Activated CD4-positive, alpha-beta T cell treated with anti-CD3 and anti-CD28 coated beads, Interleukin-2, amount 50 U/mL, for 16 hours (primary cell): ENCODE results near the gene ZDHHC23.
A peak's percentile ranks its signal among the peaks of the same experiment; 100 is the strongest.

Experiments used
- DNase-seq: peaks from one replicate; pipeline ENCODE4 v3.0.0-alpha.2; 2020

The ZDHHC23 gene

DNA sequence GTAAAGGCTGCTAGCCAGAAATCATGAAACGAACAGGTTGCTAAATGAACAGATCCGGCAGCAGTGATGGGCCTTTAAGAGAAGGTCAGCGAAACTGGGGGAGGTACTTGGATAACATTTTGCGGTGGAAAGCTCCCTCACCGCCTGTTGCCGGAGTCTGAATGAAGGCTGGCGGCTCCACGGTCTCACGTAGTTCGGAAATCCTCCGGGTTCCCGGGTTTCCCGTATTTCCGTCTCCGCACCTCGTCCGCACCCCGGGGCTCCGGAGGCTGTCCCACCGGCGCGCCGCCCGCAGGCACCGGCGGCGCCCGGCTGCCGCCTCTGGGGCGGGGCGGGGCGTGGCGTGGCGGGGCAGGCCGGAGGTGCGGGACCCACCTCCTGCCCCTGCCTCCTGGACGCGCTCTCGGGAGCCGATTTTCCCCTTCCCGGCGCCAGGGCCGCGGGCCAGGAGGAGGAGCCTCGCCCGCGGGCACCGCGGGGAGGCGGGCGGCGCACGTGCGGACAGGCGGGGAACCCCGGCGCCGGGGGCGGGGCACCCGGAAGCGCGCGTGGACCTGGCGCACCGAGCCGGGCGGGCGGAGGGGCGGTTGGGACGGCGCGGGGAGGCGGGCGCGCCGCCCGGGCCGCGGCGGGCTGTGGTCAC lies at the start of gene ZDHHC23:
ZDHHC23 (plus strand) TSS at position 642 of the 643 bp plus-strand sequence. CDS start 790 bp downstream, outside the sequence.
- DNase-seq: peak; percentile 46

- no peak for DNase-seq
These were observed 48.9 kb upstream of the ZDHHC23 start for GRCh38 chr3:113898892-113899291.

- DNase-seq: no peak
These were observed 41.2 kb upstream of the ZDHHC23 start for GRCh38 chr3:113906568-113907140.

DNA sequence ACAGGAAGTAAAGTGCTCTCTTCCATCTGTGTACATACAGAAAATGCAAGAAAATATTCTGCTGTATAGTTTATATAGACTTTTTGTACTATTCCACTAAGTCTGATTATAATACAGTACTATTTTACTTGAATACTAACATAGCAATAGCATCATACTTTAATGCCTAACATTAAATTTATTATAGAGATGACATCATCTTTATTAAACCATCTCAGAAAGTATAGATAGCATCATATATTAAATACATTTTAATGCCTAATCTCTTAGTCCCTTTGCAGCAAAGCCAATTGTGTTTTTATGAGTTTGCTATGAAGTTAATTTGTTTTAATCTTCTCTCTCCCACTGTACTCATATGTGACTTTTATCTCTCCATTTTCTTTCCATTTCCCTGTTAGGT lies 39.7 kb upstream of the ZDHHC23 start:
- DNase-seq: no peak

- no peak for DNase-seq
These were observed 36.8 kb upstream of the ZDHHC23 start for GRCh38 chr3:113910966-113911365.

GRCh38 chr3:113912552-113913236 lies 35.1 kb upstream of the ZDHHC23 start:
- peak; percentile 52 for DNase-seq

GRCh38 chr3:113914646-113915045 lies 33.2 kb upstream of the ZDHHC23 start:
- DNase-seq: no peak

GRCh38 chr3:113927556-113927955 lies 20.3 kb upstream of the ZDHHC23 start:
- DNase-seq: no peak

- DNase-seq: no peak
These were observed 982 bp upstream of the ZDHHC23 start for GRCh38 chr3:113946831-113947230.

GRCh38 chr3:113948015-113948917 lies 453 bp downstream of the ZDHHC23 start:
- DNase-seq: no peak

DNA sequence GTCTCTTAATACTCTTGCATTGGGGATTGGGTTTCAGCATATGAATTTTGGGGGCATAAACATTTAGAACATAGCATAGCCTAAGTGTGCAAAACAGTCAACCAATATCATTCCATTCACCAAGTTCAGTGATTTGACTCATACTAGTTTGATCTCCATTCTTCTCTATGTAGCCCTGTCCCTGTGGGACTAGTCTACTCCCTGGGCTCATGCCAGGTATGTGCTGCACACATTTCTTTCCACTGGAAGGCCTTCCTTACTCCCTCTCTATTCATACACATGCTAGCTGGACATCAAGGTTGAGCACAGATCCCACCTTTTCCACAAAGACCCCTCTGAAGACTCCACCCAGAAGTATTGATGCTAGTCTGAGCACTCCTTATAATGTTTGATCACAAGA lies 5.1 kb downstream of the ZDHHC23 start:
- no peak for DNase-seq

- no peak for DNase-seq
These were observed 5.9 kb downstream of the ZDHHC23 start for GRCh38 chr3:113953677-113954076.

DNA sequence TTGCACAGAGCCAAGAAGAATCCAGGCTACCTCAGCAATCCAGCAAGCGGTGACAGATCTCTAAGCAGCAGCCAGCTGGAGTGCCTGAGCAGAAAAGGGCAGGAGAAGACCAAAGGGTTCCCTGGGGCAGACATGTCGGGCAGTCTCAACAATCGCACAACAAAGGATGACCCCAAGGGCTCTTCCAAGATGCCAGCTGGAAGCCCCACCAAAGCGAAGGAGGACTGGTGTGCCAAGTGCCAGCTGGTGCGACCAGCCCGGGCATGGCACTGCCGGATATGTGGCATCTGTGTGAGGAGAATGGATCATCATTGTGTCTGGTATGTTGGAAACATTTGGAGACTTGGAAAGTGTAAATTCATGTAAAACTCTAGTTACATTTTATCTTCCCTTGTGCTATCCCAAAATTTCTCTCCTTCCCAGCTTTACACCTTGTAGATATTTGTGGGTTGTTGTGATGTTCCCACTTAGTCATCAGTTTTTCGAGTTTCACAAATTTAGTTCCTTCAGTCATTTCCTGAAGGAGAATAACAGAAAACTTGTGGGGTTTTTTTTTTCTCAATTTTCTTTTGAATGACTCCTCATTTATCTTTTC lies 6.4 kb downstream of the ZDHHC23 start:
- no peak for DNase-seq

- DNase-seq: peak; percentile 3
These were observed 16.1 kb downstream of the ZDHHC23 start for GRCh38 chr3:113963879-113964278.

DNA sequence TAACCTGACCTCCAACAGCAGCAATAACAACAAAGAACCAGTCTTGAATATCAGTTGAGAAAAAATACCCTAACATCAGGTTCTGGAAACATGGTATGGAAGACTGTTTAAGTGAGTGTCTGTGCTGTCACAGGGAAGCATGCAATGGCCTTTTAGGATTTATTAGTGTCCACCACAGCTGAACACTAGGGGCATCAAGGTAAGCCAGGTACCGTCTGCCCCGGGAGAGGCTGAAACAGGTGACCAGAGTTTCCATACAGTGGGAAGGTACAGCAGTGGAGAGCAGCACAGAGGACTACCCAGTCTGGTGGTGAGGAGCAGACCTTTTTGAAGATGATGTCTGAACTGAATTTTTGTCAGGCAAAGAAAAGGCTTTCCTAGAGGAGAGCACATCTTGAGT lies 18.4 kb downstream of the ZDHHC23 start:
- DNase-seq: no peak

GRCh38 chr3:113968986-113969385 lies 21.2 kb downstream of the ZDHHC23 start:
- no peak for DNase-seq

DNA sequence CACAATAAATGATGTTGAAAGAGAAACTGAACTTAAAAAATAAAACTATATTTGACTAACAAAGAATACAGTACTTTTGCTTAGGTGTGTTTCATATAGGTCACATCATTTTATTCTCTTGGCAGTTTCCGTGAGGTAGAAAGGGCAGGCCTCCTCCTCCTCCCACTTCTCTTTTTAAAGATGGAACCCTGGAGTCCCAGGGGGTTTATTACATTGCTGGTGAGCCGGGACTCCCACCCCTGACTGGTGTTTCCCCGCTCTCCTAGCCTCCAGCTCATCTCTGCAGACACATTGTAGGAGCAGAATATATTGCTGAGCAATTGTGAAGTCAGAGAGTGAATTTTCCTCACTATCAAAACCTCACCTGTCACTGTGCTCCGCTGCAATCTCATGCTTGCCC lies 30.0 kb downstream of the ZDHHC23 start:
- DNase-seq: no peak

DNA sequence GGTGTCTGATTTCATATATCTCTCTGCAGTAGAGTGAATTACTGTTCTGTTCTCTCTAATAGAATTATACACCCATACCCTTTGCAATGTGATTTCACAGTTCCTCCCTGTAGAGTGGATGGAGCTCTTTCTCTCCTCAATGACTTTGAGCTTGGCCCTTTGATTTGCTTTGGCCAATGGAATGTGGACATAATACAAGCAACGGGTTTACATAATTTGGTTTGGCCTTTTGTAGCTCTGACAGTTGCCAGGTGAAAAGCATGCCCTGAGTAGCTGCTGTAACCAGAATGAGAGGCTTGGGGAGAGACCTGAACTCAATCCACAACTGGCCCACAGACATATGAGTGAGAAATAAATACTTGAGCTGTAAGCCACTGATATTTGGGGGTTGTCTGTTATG lies 32.1 kb downstream of the ZDHHC23 start:
- DNase-seq: no peak

DNA sequence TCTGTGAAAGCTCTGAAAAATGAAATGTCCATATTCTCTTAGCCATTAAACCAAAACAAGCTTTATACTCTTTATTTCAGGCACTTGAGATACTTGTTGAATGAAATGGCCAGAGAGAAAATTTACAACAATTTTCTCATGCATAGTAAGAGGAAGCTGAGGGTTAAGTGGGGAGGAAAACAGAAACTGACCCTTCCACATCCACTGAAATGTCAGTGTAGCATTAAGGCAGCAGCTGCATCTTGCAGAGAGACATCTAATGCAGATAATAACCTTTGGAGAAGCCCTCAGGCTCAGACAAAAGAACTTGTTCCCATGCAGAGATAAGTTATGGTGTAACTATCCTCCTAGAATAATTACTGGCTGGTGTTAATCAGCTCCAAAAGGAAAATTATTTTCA lies 34.0 kb downstream of the ZDHHC23 start:
- no peak for DNase-seq

GRCh38 chr3:113983544-113983943 lies 35.7 kb downstream of the ZDHHC23 start:
- no peak for DNase-seq

DNA sequence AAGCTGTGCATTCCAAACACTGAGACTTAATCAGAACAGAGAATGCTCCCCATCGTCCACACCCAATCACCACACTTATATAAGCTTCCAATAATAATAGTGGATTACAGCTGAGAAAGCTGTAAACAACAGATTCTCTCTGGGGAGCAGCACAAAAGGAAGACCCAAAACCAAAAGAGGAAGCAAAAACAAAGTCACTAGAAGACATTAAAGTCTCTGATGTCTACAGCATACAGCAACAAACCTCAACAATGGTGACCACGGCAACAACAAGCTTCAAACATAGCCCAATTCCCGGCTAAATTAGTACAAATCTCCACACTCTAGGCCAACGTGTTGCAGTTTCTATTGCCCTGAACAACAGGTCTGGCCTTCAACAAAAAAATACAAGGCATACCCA lies 37.7 kb downstream of the ZDHHC23 start:
- no peak for DNase-seq

DNA sequence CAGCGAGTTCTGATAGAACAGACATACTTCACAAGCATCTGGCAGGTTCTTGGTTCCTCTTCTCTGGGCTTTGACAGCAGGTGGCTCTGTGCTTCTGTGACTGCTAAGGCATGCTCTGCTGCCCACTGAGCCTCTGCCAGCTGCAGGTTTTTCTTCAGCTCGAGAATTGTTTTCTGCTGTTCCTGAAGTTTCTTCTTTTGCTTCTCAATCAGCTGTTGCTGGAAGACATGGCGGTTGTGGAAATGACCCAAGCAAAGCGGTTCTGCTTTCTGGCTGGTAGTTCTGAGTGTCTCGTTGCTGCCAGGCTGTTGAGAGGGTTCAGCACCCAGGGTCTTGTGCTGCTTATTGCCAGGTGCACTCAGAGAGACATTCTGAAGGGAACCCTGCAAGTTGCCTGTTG lies 57.7 kb downstream of the ZDHHC23 start:
- DNase-seq: no peak
